NCI-H2107 treated with DMSO at 0.1 percent for 48 hours (cell line): ENCODE measurements around the gene HOXA4.

Experiments
- DNase-seq: peaks from one replicate; lab custom pipeline; 2025; ENCODE audit not compliant: unreplicated experiment; lab: John Stamatoyannopoulos, UW

Gene HOXA4

GRCh38 chr7:27095050-27095896 lies 35.3 kb downstream of the HOXA4 start:
- no peak for DNase-seq

- DNase-seq: no peak
Observed at GRCh38 chr7:27094304-27095049, 36.1 kb downstream of the HOXA4 start.

- no peak for DNase-seq
Observed at GRCh38 chr7:27093184-27093895, 37.2 kb downstream of the HOXA4 start.

- no peak for DNase-seq
Observed at GRCh38 chr7:27092819-27093110, 37.8 kb downstream of the HOXA4 start.

- no peak for DNase-seq
Observed at GRCh38 chr7:27091941-27092818, 38.4 kb downstream of the HOXA4 start.

- peak; percentile 5 for DNase-seq
Observed at GRCh38 chr7:27091105-27091504, 39.5 kb downstream of the HOXA4 start.

GRCh38 chr7:27088002-27088922 lies 42.3 kb downstream of the HOXA4 start:
- no peak for DNase-seq

- no peak for DNase-seq
Observed at GRCh38 chr7:27083646-27084045, 46.9 kb downstream of the HOXA4 start.

GRCh38 chr7:27082171-27082570 lies 48.4 kb downstream of the HOXA4 start:
- no peak for DNase-seq

- no peak for DNase-seq
Observed at GRCh38 chr7:27080844-27081436, 49.6 kb downstream of the HOXA4 start.

- DNase-seq: no peak
Observed at GRCh38 chr7:27079234-27079975, 51.2 kb downstream of the HOXA4 start.

- DNase-seq: no peak
Observed at GRCh38 chr7:27078616-27079233, 51.8 kb downstream of the HOXA4 start.
